WERI-Rb-1 (cell line): ENCODE measurements around the gene SLC12A5.

ENCODE experiments used
- DNase-seq: peaks from one replicate; pipeline ENCODE4 v3.0.0-alpha.2; 2020
- H3K27ac ChIP-seq: fragments of 250-450 bp; sonication (Bioruptor Pico); 2 replicates; pipeline ENCODE4 v1.5.1; 2020; ENCODE audit warnings: mild to moderate bottlenecking, moderate library complexity
- H3K27me3 ChIP-seq: fragments of 250-450 bp; sonication (Bioruptor Pico); 2 replicates; pipeline ENCODE4 v1.5.1; 2021; ENCODE audit warnings: mild to moderate bottlenecking, low read depth, moderate library complexity; ENCODE audit not compliant: insufficient read depth, severe bottlenecking
- H3K36me3 ChIP-seq: fragments of 250-450 bp; sonication (Bioruptor Pico); 2 replicates; pipeline ENCODE4 v1.5.1; 2020; ENCODE audit warnings: mild to moderate bottlenecking, moderate library complexity
- H3K4me3 ChIP-seq: 2 replicates; pipeline ENCODE4 v1.5.1; 2011; ENCODE audit warnings: low read depth, mild to moderate bottlenecking, control low read depth, low read length
- H3K9me3 ChIP-seq: fragments of 250-450 bp; sonication (Bioruptor Pico); 2 replicates; pipeline ENCODE4 v1.5.1; 2021; ENCODE audit warnings: mild to moderate bottlenecking, moderate library complexity; ENCODE audit not compliant: severe bottlenecking
- TF ChIP-seq, protein P1 (sequence below): IDR thresholded peaks from 2 replicates; pipeline ENCODE4 v1.5.1; 2011; ENCODE audit warnings: low read depth, mild to moderate bottlenecking, control low read depth, inconsistent platforms, low read length

Gene SLC12A5

DNA sequence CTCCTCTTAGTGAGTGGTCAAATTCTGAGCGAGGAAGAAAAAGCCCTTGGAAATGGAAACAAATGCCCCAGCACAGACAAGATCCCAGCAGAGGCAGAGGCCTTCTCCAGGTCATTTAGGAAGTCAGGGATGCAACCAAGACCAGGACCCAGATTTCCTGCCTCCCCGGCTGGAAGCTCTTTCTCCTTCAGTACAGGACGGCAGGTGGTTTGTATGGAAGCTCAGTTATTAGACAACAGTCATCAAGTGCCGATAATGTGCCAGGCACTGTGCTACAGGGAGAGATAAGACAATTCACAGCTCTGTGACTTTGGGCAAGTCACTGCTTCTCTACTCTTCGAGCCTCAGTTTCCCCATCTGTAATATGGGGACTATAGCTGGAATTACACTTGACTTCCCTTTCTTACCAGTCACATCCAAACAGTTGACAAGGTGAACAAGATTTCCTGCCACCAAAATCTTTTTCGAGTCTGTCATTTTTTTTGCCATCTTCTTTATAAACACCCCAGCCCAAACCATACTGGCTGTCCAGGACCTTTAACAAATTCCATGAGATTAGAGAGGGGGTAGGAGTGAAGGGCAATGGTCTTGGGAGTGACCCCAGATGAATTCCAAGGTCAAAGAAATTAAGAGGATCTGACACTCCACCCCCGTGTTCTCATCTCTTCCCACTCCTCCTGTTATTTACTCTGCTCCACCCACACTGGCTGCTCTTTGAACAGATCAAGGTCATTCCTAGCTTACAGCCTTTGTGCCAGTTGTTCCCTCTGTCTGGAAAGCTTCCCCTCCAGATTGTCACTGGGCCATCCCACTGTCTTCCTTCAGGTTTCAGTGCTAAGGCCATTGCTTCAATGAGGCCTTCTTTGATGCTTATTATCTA is 14.3 kb upstream of the SLC12A5 start:
- TF ChIP-seq, protein P1, sequence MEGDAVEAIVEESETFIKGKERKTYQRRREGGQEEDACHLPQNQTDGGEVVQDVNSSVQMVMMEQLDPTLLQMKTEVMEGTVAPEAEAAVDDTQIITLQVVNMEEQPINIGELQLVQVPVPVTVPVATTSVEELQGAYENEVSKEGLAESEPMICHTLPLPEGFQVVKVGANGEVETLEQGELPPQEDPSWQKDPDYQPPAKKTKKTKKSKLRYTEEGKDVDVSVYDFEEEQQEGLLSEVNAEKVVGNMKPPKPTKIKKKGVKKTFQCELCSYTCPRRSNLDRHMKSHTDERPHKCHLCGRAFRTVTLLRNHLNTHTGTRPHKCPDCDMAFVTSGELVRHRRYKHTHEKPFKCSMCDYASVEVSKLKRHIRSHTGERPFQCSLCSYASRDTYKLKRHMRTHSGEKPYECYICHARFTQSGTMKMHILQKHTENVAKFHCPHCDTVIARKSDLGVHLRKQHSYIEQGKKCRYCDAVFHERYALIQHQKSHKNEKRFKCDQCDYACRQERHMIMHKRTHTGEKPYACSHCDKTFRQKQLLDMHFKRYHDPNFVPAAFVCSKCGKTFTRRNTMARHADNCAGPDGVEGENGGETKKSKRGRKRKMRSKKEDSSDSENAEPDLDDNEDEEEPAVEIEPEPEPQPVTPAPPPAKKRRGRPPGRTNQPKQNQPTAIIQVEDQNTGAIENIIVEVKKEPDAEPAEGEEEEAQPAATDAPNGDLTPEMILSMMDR = no peak
- Histone ChIP-seq H3K27me3 (no peaks in the 10 kb centered on the region), H3K36me3 (no peaks in the 10 kb centered on the region), H3K4me3 (peak overlapping the region; percentile 32), H3K27ac (peak overlapping the region; percentile 75), H3K9me3 (no peaks in the 10 kb centered on the region)
- no peak for DNase-seq

DNA sequence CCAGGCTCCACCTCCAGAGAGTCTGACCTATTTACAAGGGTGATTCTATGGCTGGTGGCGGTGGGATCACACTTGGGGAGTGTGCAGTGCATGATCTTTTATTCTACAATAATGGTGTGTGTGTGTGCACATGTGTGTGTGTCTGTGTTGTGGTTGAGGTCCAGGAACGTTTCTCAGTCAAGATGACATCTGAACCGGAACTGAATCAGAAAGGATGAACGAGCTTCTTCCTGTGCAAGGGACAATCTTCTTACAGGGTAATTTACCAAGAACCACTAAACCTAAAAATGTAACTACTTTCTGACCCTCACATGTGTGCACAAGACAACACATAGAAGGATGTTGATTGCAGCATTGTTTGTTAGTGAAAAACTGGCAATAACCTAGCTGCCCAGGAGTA is 11.7 kb upstream of the SLC12A5 start:
- Histone ChIP-seq H3K27me3 (no peaks in the 10 kb centered on the region), H3K36me3 (no peaks in the 10 kb centered on the region), H3K4me3 (no peak overlapping the region), H3K9me3 (no peaks in the 10 kb centered on the region), H3K27ac (no peak overlapping the region)
- TF ChIP-seq, protein P1 = no peak
- DNase-seq = no peak

- DNase-seq = no peak
- TF ChIP-seq, protein P1 = no peak
- Histone ChIP-seq H3K36me3 (no peaks in the 10 kb centered on the region), H3K27ac (no peak overlapping the region), H3K4me3 (no peak overlapping the region), H3K27me3 (no peaks in the 10 kb centered on the region), H3K9me3 (no peaks in the 10 kb centered on the region)
These were observed 10.9 kb upstream of the SLC12A5 start for GRCh38 chr20:46018112-46018511.

- TF ChIP-seq, protein P1 = no peak
- no peak overlapping the region for H3K27ac ChIP-seq
- DNase-seq = no peak
These were observed 10.4 kb upstream of the SLC12A5 start for GRCh38 chr20:46018611-46019010.

GRCh38 chr20:46020555-46020954 is 8.5 kb upstream of the SLC12A5 start:
- DNase-seq = no peak
- Histone ChIP-seq H3K4me3 (no peak overlapping the region), H3K27ac (no peak overlapping the region), H3K36me3 (no peaks in the 10 kb centered on the region), H3K27me3 (no peaks in the 10 kb centered on the region), H3K9me3 (no peaks in the 10 kb centered on the region)
- TF ChIP-seq, protein P1 = no peak

More at GRCh38 chr20:46018611-46019010, 10.4 kb upstream of the SLC12A5 start:
- Histone ChIP-seq H3K4me3 (no peak overlapping the region), H3K9me3 (no peaks in the 10 kb centered on the region), H3K36me3 (no peaks in the 10 kb centered on the region), H3K27me3 (no peaks in the 10 kb centered on the region)
